ENCODE data around the gene FRMD3. TPM values are rescaled to one million over a fixed set of nuclear protein-coding genes. Genes with fewer than 3 reads are reported as not detected.

The FRMD3 gene
- total and polyA plus RNA-seq, 2 donors (not counting 3 experiments of a cell fraction or from before 2014, with no cell fraction given): 3.0 to 6.1 TPM

DNA sequence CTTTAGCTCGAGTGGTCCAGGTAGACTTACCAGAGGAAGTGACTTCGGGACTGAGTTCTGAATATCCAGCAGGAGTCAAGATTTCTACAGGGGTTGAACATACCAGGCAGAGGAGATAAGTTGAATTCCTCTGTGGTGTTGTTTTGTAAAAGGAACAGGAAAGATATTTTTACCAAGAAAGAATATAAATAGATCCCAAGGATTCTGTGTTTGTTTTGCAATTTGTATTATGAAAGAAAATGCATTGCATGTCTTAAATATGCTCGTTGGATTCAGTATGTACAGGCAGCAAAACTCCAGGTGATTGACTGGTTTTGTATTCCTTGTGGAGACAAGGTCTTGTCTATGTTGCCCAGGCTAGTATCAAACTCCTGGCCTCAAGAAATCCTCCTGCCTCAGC lies 197.8 kb downstream of the FRMD3 start:
- Histone ChIP-seq H3K36me3 (ENCODE audit: control insufficient read depth in 2 of 2, extremely low read depth in 1 of 2, insufficient read depth in 2 of 2, low read length in 2 of 2) (no peaks in the 10 kb centered on the region), H3K9me3 (replicated peaks; ENCODE audit: control insufficient read depth, insufficient read depth, low read length) (no peaks in the 10 kb centered on the region), H3K79me2 (ENCODE audit: control insufficient read depth, insufficient read depth, low read length) (no peaks in the 10 kb centered on the region), H3K4me3 (replicated peaks in 1 of 3; ENCODE audit: insufficient read depth in 1 of 3, low read depth in 1 of 3, low read length in 3 of 3) (no peak overlapping the region), H4K20me1 (replicated peaks; ENCODE audit: control insufficient read depth, extremely low read depth, insufficient read depth, low read length) (no peaks in the 10 kb centered on the region), H3K27ac (ENCODE audit: insufficient read depth, low read depth, low read length) (no peak overlapping the region), H3K27me3 (ENCODE audit: control insufficient read depth in 2 of 2, insufficient read depth in 2 of 2, low read length in 2 of 2) (no peaks in the 10 kb centered on the region), H3K9me1 (replicated peaks; ENCODE audit: control insufficient read depth, extremely low read depth, insufficient read depth, low read length) (no peaks in the 10 kb centered on the region), H3K4me1 (ENCODE audit: control insufficient read depth, extremely low read depth, insufficient read depth, low read length) (no peaks in the 10 kb centered on the region), H3K4me2 (ENCODE audit: insufficient read depth, low read length) (no peak overlapping the region), H3K9ac (replicated peaks; ENCODE audit: extremely low read depth, insufficient read depth, low read length) (no peak overlapping the region), H2AFZ (ENCODE audit: low read depth, low read length) (no peak overlapping the region)
- FAIRE-seq: no peak
- ChIA-PET CTCF (interaction anchor here (3.6 kb wide), 1 partner anchor 204 kb away, joined by 10 read pairs; no protein-coding TSS in a partner anchor), POLR2A (no interaction called here)
- TF ChIP-seq FOS (IDR thresholded peaks at IDR 0.05; ENCODE audit: borderline replicate concordance, insufficient read depth, low read length) (no peak), POLR2AphosphoS5 (IDR thresholded peaks at IDR 0.05; ENCODE audit: insufficient read depth, low read depth, low read length) (no peak), JUN (IDR thresholded peaks at IDR 0.05; ENCODE audit: borderline replicate concordance, insufficient read depth, insufficient read length, low read depth) (no peak), MYC (IDR thresholded peaks at IDR 0.05; ENCODE audit: low read depth, low read length) (no peak), EZH2 (IDR thresholded peaks at IDR 0.05; ENCODE audit: borderline replicate concordance, low read depth, low read length, severe bottlenecking) (no peak), POLR2A (IDR thresholded peaks at IDR 0.05; ENCODE audit: low read depth, low read length) (no peak), GATA2 (IDR thresholded peaks at IDR 0.05; ENCODE audit: insufficient read depth, insufficient read length, low read depth, low read length) (no peak)
- TF ChIP-seq, protein P1, sequence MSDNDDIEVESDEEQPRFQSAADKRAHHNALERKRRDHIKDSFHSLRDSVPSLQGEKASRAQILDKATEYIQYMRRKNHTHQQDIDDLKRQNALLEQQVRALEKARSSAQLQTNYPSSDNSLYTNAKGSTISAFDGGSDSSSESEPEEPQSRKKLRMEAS (IDR thresholded peaks at IDR 0.05; ENCODE audit: insufficient read depth, insufficient read length): no peak
- TF ChIP-seq, protein P2, sequence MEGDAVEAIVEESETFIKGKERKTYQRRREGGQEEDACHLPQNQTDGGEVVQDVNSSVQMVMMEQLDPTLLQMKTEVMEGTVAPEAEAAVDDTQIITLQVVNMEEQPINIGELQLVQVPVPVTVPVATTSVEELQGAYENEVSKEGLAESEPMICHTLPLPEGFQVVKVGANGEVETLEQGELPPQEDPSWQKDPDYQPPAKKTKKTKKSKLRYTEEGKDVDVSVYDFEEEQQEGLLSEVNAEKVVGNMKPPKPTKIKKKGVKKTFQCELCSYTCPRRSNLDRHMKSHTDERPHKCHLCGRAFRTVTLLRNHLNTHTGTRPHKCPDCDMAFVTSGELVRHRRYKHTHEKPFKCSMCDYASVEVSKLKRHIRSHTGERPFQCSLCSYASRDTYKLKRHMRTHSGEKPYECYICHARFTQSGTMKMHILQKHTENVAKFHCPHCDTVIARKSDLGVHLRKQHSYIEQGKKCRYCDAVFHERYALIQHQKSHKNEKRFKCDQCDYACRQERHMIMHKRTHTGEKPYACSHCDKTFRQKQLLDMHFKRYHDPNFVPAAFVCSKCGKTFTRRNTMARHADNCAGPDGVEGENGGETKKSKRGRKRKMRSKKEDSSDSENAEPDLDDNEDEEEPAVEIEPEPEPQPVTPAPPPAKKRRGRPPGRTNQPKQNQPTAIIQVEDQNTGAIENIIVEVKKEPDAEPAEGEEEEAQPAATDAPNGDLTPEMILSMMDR (IDR thresholded peaks at IDR 0.05; ENCODE audit: extremely low read depth in 1 of 2, insufficient read depth in 1 of 2, low read depth in 1 of 2, low read length in 2 of 2): no peak
- intact Hi-C loops (cut with micrococcal nuclease) (no loop called here), dilution Hi-C loops (cut with MboI; ENCODE audit: extremely low pct_ligation_motif_present, low sequenced_read_pairs) (no loop called here)
- DNase-seq (ENCODE audit: low read depth, low spot score): no peak
- BruUV-seq (replicated peaks): no TSS peak

Measured in endothelial cell of umbilical vein (primary cell).